DND-41 (cell line): Measurements from ENCODE around the gene UBD.

Experiments used
- EZH2 ChIP-seq: IDR thresholded peaks from 3 replicates; pipeline ENCODE4 v1.6.1; 2012; ENCODE audit warnings: borderline replicate concordance, low read depth, mild to moderate bottlenecking, moderate library complexity, low read length, inconsistent platforms; ENCODE audit not compliant: severe bottlenecking
- TF ChIP-seq, protein P1 (sequence below): IDR thresholded peaks from 2 replicates; pipeline ENCODE4 v1.5.1; 2012; ENCODE audit warnings: borderline replicate concordance, low read length, moderate library complexity, mild to moderate bottlenecking; ENCODE audit not compliant: poor library complexity, severe bottlenecking; ENCODE audit errors: extremely low read depth

- TF ChIP-seq, protein P1, sequence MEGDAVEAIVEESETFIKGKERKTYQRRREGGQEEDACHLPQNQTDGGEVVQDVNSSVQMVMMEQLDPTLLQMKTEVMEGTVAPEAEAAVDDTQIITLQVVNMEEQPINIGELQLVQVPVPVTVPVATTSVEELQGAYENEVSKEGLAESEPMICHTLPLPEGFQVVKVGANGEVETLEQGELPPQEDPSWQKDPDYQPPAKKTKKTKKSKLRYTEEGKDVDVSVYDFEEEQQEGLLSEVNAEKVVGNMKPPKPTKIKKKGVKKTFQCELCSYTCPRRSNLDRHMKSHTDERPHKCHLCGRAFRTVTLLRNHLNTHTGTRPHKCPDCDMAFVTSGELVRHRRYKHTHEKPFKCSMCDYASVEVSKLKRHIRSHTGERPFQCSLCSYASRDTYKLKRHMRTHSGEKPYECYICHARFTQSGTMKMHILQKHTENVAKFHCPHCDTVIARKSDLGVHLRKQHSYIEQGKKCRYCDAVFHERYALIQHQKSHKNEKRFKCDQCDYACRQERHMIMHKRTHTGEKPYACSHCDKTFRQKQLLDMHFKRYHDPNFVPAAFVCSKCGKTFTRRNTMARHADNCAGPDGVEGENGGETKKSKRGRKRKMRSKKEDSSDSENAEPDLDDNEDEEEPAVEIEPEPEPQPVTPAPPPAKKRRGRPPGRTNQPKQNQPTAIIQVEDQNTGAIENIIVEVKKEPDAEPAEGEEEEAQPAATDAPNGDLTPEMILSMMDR, result no peak
- no peak for TF ChIP-seq EZH2
These were observed 44.4 kb upstream of the UBD start for GRCh38 chr6:29603930-29604329.
